ENCODE measurements around the gene HBS1L. TPM values are rescaled to one million over a fixed set of nuclear protein-coding genes. Genes with fewer than 3 reads are reported as not detected.

HBS1L gene
- total and polyA plus RNA-seq, 10 donors, result 12.3 to 66.9 (median 49.7) TPM

GRCh38 chr6:134937426-134937825 lies 117.2 kb downstream of the HBS1L start:
- TF ChIP-seq POLR2AphosphoS5 (IDR thresholded peaks at IDR 0.05) (no peak), POLR2A (IDR thresholded peaks at IDR 0.05) (no peak), CTCF (IDR thresholded peaks at IDR 0.05 in 8 of 11, conservative IDR thresholded peaks at IDR 0.05 in 3 of 11) (no peak)
- peaks cover 0 to 4% (median 0%) of the 10 kb centered on the region in 6 donors for H3K4me1 ChIP-seq
- intact Hi-C loops (cut with DNase I; ENCODE audit: low total_unique reads), result no loop called here

GRCh38 chr6:134936931-134937330 lies 117.7 kb downstream of the HBS1L start:
- no peaks in the 10 kb centered on the region for H3K27me3 ChIP-seq (replicated peaks in 1 of 7)
- H3K9me3 ChIP-seq, result no peaks in the 10 kb centered on the region
- no peaks in the 10 kb centered on the region for H3K36me3 ChIP-seq
- no peak for DNase-seq
- WGBS, 5 donors, result 82 to 85% (median 84%) methylated on average over 5 of the region's 5 CpGs
- intact Hi-C loops (cut with DNase I; ENCODE audit: low total_unique reads), result no loop called here
- H3K27ac ChIP-seq, result no peak overlapping the region
- H3K4me3 ChIP-seq, result no peak overlapping the region
- H3K4me1 ChIP-seq, result peaks cover 0 to 4% (median 0%) of the 10 kb centered on the region in 6 donors
- no peak for TF ChIP-seq CTCF (IDR thresholded peaks at IDR 0.05 in 8 of 11, conservative IDR thresholded peaks at IDR 0.05 in 3 of 11)

More at GRCh38 chr6:134937426-134937825, 117.2 kb downstream of the HBS1L start:
- 85 to 91% (median 88%) methylated on average over 5 of the region's 5 CpGs for WGBS, 5 donors
- Histone ChIP-seq H3K27me3 (replicated peaks in 1 of 7) (no peaks in the 10 kb centered on the region), H3K36me3 (no peaks in the 10 kb centered on the region), H3K9me3 (no peaks in the 10 kb centered on the region), H3K27ac (no peak overlapping the region), H3K4me3 (no peak overlapping the region)
- DNase-seq, result no peak

GRCh38 chr6:134936476-134936875 lies 118.1 kb downstream of the HBS1L start:
- no peaks in the 10 kb centered on the region for H3K27me3 ChIP-seq (replicated peaks in 1 of 7)
- intact Hi-C loops (cut with DNase I; ENCODE audit: low total_unique reads), result no loop called here
- H3K27ac ChIP-seq, result no peak overlapping the region
- no peak for TF ChIP-seq POLR2A (IDR thresholded peaks at IDR 0.05)
- H3K9me3 ChIP-seq, result no peaks in the 10 kb centered on the region
- no peak overlapping the region for H3K4me3 ChIP-seq
- peaks cover 0 to 4% (median 0%) of the 10 kb centered on the region in 6 donors for H3K4me1 ChIP-seq
- 86 to 98% (median 96%) methylated on average over 5 of the region's 5 CpGs for WGBS, 5 donors
- DNase-seq, result no peak
- H3K36me3 ChIP-seq, result no peaks in the 10 kb centered on the region

- intact Hi-C loops (cut with DNase I; ENCODE audit: low total_unique reads), result no loop called here
- H3K36me3 ChIP-seq, result no peaks in the 10 kb centered on the region
- H3K9me3 ChIP-seq, result no peaks in the 10 kb centered on the region
- H3K27me3 ChIP-seq (replicated peaks in 1 of 7), result no peaks in the 10 kb centered on the region
- no peak for TF ChIP-seq POLR2AphosphoS5 (IDR thresholded peaks at IDR 0.05)
- no peak for TF ChIP-seq POLR2A (IDR thresholded peaks at IDR 0.05)
- no peak for TF ChIP-seq CTCF (IDR thresholded peaks at IDR 0.05 in 8 of 11, conservative IDR thresholded peaks at IDR 0.05 in 3 of 11)
- no peak overlapping the region for H3K4me3 ChIP-seq
- H3K4me1 ChIP-seq, result peaks cover 0 to 4% (median 0%) of the 10 kb centered on the region in 6 donors
- DNase-seq, result no peak
- H3K27ac ChIP-seq, result no peak overlapping the region
- WGBS, 5 donors, result 92 to 98% (median 94%) methylated on average over 5 of the region's 5 CpGs
Measured at GRCh38 chr6:134934793-134935485, 119.7 kb downstream of the HBS1L start.
